ENCODE results near the gene MACROH2A1. TPM values are rescaled to one million over a fixed set of nuclear protein-coding genes. Genes with fewer than 3 reads are reported as not detected.

MACROH2A1 gene
- polyA plus RNA-seq, 1 donor: 99.7 TPM

Other genes with a start within 250 kb of the MACROH2A1 start
- not detected for gene DCANP1, start 48.1 kb upstream of the MACROH2A1 start, polyA plus RNA-seq (ENCODE audit: insufficient read length)
- gene TIFAB, start 53.1 kb upstream of the MACROH2A1 start, polyA plus RNA-seq (ENCODE audit: insufficient read length): 0.35 TPM
- not detected for gene NEUROG1, start 136.7 kb upstream of the MACROH2A1 start, polyA plus RNA-seq (ENCODE audit: insufficient read length)
- gene CXCL14, start 179.8 kb upstream of the MACROH2A1 start, polyA plus RNA-seq (ENCODE audit: insufficient read length): 41.2 TPM